ENCODE measurements around the gene GNG3. TPM values are rescaled to one million over a fixed set of nuclear protein-coding genes. Genes with fewer than 3 reads are reported as not detected.

The GNG3 gene
- total and polyA plus RNA-seq, 2 of the 8 experiments (the other 6 are each of a cell fraction or from before 2014, with no cell fraction given), result 4.9 to 12.1 TPM

GRCh38 chr11:62753736-62754603 is 46.5 kb downstream of the GNG3 start, which contains the start of gene ZBTB3 (continued):
- peak; percentile 8 for TF ChIP-seq CREB1 (IDR thresholded peaks at IDR 0.05)
- no peak for TF ChIP-seq CBX5 (IDR thresholded peaks at IDR 0.05; ENCODE audit: low read depth, low read length)
- TF ChIP-seq ZNF274 (IDR thresholded peaks at IDR 0.05; ENCODE audit: borderline replicate concordance, extremely low read depth, low read length), result no peak
- no peak for TF ChIP-seq TAF7 (optimal IDR thresholded peaks at IDR 0.05; ENCODE audit: borderline replicate concordance, low read depth, low read length)
- TF ChIP-seq HDAC2 (IDR thresholded peaks at IDR 0.05; ENCODE audit: borderline replicate concordance in 1 of 2, low read depth in 2 of 2, low read length in 2 of 2), result no peak
- TF ChIP-seq CEBPB (IDR thresholded peaks at IDR 0.05; ENCODE audit: low read depth, low read length), result no peak
- TF ChIP-seq MAX (IDR thresholded peaks at IDR 0.05), result peak; percentile 59
- TF ChIP-seq POU5F1 (IDR thresholded peaks at IDR 0.05; ENCODE audit: low read depth, low read length), result no peak
- peak; percentile 48 for TF ChIP-seq CTBP2 (IDR thresholded peaks at IDR 0.05; ENCODE audit: borderline replicate concordance, insufficient read depth, insufficient read length, low read length)
- TF ChIP-seq TCF12 (IDR thresholded peaks at IDR 0.05; ENCODE audit: low read depth, low read length), result no peak
- TF ChIP-seq MAFK (IDR thresholded peaks at IDR 0.05; ENCODE audit: low read depth, low read length), result no peak
- TF ChIP-seq ATF3 (IDR thresholded peaks at IDR 0.05; ENCODE audit: insufficient read depth, low read depth, low read length), result no peak
- TF ChIP-seq KDM4A (IDR thresholded peaks at IDR 0.05; ENCODE audit: low read depth, low read length, severe bottlenecking), result peak; percentile 79
